NT2/D1 (cell line): ENCODE measurements around the gene PAK5.

Source experiments
- SUZ12 ChIP-seq: IDR thresholded peaks from 2 replicates; pipeline ENCODE4 v1.6.1; 2011; ENCODE audit not compliant: insufficient read length, insufficient read depth; ENCODE audit errors: extremely low read depth
- YY1 ChIP-seq: IDR thresholded peaks from 2 replicates; pipeline ENCODE4 v1.6.1; 2011; ENCODE audit not compliant: insufficient read length, insufficient read depth
- ZNF274 ChIP-seq: IDR thresholded peaks from 2 replicates; pipeline ENCODE4 v1.6.1; 2011; ENCODE audit warnings: mild to moderate bottlenecking, low read depth, low read length

- TF ChIP-seq YY1 (no peak), ZNF274 (no peak), SUZ12 (no peak)
Measured at GRCh38 chr20:9577397-9577796, 261.5 kb downstream of the PAK5 start.
